ENCODE results near the gene ANKS1A.
"Not testable (repeated sequence)": the region's sequence is repeated elsewhere in the genome, so short reads cannot be mapped to it uniquely, and the experiment has no call there.

Gene ANKS1A

DNA sequence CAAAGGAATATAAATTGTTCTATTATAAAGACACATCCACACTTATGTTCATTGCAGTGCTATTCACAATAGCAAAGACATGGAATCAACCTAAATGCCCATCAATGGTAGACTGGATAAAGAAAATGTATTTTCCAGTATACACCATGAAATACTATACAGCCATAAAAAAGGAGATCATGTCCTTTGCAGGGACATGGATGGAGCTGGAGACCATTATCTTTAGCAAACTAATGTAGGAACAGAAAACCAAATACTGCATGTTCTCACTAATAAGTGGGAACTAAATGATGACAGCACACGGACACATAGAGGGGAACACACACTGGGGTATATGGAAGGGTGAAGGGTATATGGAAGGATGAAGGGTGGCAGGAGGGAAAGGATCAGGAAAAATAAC lies 5.0 kb upstream of the ANKS1A start:
- DNase-seq (ENCODE audit: low spot score) = not testable (repeated sequence)

DNA sequence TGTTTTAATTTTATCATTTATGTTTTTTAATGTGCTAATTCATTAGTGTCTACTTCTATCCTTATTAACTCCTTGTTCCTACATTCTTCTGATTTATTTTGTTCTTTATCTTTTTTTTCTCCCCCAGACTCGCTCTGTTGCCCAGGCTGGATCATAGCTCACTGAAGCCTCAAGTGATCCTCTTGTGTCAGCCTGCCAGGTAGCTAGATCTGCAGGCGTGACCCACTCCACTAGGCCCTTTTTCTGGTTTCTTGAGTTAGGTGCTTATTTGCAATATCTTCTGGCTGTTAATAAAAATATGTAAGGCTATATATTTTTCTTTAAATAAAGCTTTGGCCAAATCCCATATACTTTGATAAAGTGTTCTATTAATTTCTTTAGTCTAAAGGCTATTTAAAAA lies 4.1 kb upstream of the ANKS1A start:
- DNase-seq (ENCODE audit: low spot score) = no peak

DNA sequence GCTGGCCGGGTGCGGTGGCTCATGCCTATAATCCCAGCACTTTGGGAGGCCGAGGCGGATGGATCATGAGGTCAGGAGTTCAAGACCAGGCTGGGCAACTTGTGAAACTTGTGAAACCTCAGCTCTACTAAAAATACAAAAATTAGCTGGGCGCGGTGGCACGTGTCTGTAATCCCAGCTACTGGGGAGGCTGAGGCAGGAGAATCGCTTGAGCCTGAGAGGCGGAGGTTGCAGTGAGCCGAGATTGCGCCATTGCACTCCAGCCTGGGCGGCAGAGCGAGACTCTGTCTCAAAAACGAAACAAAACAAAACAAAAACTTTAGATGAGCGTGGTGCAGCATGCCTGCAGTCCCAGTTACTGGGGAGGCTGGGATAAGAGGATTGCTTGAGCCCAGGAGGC lies 3.2 kb upstream of the ANKS1A start:
- DNase-seq (ENCODE audit: low spot score) = not testable (repeated sequence)

DNA sequence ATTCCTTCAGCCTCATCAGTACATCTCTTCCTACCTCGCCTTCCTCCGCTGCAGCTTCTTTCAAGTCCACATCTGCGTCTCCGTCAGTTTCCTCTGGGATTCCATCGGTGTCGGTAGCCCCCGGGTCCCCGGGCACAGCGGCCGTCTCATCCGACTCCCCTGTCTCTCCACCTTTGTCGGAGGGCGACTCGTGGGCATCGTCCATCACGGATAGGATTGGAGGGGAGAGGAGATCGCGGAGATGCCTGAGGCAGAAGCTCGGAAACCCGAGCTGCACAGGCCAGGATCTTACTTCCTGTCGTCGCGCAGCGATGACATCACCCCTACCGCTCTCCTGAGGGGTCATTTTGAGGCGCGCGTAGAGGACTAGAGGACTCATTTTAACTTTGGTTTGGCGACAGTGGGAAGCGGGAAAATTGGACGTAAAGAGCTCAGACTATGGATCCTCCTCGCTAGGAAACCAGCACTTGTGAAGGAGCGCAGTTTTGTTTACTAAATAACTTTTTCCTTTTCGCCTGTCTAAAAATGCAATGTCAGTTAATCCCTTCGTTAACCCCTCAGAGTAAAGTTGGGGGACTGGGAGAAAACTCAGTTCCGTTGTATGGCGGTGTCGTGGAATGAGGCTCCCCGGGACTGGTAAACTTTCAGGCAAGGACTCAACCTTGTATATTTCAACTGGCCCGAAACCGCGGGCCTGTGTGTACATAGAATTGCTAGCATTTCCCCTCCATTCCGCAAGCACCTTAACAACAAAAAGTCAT lies 1.1 kb upstream of the ANKS1A start, which contains the start of gene TAF11:
TAF11 (minus strand) TSS at position 290 of the 761 bp plus-strand sequence; CDS start at position 205, 85 bp downstream.
- DNase-seq (ENCODE audit: low spot score) = peak; percentile 95

- DNase-seq (ENCODE audit: low spot score) = no peak
Observed at GRCh38 chr6:34888514-34888856, 570 bp upstream of the ANKS1A start.

DNA sequence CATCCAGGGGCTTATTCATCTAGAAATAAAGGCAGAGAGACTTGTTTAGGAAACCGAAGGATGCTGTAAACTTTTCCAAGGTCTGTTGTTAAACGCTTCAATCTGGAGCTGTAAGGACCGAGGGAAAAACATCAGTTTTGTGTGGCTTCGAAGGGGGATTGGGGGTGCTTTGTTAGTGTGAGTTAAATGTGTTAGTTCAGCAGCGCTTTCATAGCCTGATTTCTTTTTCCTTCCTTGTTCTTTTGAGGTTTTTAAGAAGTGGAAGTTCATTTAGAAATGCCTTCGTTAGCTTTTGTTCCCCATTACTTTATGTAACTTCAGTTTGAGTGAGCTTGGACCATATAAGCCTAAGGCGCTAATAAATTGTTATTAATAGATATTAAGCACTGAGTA lies 1.5 kb downstream of the ANKS1A start:
- DNase-seq (ENCODE audit: low spot score) = no peak

DNA sequence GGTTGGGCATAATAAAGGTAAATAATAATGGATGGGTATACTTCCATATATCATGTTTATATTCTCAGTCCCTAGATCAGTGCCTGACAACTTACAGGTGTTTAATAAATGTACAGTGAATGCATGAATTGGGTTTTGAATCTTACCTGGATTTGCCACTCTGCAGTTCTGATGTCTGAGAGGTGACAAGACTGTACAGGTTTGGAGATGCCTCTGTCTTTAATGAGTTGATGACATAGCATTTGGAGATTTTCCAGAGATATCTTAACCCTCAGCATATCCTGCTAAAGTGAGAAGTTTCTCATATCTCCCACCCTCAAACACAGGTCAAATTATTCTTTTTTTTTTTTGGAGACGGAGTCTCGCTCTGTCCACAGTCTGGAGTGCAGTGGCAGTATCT lies 2.2 kb downstream of the ANKS1A start:
- DNase-seq (ENCODE audit: low spot score) = no peak

- no peak for DNase-seq (ENCODE audit: low spot score)
Observed at GRCh38 chr6:34894693-34895092, 5.6 kb downstream of the ANKS1A start.

DNA sequence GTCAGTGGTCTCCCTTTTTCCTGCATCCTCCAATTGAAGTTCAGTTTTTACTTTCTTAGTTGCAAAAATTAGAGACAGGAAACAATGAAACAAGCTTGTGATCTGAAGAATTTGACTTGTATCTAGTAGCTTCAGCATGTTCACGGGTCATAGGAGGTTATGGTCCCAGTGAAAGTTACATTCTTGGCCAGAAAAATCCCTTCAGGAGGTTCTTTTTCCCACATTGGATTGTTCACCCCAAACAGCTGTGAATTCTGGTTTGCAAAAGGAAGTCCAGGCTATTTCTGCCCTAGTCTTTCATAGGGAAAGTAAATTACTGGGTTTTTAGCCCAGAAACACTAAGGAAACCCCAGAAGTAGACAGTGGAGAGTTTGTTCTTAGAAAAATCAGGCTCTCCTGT lies 8.1 kb downstream of the ANKS1A start:
- no peak for DNase-seq (ENCODE audit: low spot score)

DNA sequence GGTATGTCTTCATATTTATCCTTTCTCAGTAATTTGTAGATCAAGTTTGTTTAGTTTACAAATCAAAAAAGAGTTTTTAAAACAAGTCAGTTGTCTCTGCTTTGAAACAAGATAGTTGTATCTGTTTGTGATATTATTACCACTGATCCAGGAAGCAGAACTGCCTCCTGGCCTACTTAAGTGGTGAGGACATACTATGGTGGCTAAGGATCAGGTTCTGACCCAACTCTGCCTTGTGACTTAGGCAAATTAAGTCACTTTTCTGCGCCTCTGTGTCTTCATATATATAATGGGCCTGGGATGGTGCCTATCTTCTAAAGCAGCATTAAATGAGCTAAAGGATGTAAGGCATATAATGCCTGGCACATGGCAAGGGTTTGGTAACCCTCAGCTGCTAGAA lies 8.7 kb downstream of the ANKS1A start:
- no peak for DNase-seq (ENCODE audit: low spot score)

DNA sequence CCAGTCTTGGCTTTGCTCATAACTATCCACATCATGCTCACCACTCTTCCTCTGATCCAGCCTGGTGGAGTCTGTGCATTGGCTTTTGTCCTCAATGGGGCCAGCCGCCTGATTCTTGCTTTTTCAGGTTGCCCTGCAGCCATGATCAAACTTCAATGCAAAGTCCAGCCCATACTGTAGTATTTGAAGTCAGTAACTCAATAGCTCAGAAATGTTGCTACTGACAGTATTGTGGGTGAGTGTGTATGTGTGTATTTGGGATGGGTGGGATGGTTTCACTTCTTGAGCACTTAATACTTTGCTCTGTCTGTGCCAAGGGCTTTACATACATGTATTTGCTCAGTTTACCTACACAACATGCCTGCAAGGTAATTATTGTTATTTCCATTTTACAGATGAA lies 10.7 kb downstream of the ANKS1A start:
- not testable (repeated sequence) for DNase-seq (ENCODE audit: low spot score)

DNA sequence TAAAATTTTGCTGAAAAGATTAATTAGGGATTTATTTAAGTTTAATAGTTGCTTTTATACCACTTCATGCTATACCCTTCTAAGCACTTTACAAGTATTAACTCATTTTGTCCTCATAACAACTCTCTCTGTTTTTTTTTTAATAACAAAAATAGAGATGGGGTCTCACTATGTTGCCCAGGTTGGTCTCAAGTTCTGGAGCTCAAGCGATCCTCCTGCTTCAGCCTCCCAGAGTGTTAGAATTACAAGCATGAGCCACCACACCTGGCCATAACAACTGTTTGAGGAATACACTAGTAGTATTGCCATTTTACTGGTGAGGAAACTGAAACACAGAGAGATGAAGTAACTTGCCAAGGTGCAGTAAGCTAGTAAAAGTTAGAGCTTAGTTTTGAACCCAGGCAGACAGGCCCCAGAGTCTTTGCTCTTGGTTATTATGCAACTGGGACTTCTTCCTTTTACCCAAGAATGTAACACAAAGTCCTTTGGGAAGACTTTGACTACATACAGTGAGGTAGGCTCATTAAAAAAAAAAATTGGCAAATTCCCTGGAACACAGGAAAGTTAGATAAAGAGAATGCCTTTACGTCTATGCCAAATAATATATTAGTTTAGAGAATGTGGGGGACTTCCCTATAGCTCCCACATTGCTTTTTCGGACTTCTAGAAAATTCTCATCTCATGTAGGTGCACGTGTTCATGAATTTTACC lies 11.4 kb downstream of the ANKS1A start:
- DNase-seq (ENCODE audit: low spot score) = no peak

- no peak for DNase-seq (ENCODE audit: low spot score)
Observed at GRCh38 chr6:34901930-34902329, 12.9 kb downstream of the ANKS1A start.

GRCh38 chr6:34904990-34905613 lies 16.0 kb downstream of the ANKS1A start:
- DNase-seq (ENCODE audit: low spot score) = no peak

DNA sequence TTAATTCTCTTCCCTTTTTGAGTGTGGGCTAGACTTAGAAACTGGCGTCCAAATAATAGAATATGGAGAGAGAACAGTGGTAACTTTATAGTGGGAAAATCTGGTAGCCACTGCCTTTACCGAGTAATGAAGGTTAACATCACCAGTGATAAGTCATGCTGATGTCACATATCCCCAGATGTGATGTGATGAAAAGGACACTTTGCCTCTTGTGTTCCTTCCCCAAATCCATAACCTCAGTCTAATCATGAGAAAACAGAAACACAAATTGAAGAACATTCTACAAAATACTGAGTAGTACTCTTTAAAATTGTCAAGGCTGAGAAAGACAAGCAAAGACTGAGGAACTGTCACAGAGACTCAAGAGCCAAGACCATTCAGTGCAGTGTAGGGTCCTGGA lies 17.8 kb downstream of the ANKS1A start:
- DNase-seq (ENCODE audit: low spot score) = no peak

- no peak for DNase-seq (ENCODE audit: low spot score)
Observed at GRCh38 chr6:34908194-34908593, 19.1 kb downstream of the ANKS1A start.

DNA sequence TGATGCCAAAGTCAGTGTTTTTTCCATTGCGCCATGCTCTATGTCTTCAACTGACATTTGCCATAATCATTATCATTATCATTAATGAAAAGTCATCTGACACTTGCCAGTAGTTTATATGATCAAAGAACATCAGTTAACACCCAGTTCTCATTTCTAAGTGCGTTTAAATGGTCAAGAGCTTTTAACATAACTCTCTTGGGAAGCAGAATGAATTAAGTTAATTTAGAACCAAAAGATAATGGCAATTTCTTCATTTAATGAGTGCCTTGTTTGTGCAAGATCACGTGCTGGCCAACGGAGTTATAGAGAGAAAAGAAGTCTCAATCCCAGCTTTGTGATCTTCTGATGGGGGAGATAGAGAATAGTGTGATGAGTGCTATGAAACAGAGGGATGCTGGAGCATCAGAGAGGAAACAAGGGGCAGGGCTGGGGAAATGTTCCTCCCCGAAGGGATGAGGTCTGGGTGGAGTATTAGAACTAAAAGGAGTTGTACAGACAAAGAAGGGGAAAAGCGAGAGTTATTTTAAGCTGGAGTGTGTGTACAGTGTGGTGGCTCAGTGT lies 20.3 kb downstream of the ANKS1A start:
- no peak for DNase-seq (ENCODE audit: low spot score)

DNA sequence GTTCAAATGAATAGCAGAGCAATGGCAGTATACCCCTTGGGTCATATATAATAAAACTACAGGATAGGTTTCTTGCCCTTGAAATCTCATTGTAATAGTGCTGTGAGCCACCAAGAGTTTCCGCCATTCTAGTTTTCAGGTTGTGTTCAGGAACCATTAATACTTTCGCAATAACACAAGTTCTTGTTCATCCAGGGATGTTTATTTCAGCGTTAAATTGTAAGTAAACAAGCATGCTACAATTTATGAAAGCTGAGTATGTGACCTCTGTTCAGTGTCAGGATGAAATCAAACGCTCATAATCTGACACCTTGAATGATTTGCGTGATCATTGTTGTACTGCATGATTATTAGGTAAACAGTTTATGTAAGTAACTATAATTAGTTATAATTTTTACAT lies 22.8 kb downstream of the ANKS1A start:
- DNase-seq (ENCODE audit: low spot score) = no peak

DNA sequence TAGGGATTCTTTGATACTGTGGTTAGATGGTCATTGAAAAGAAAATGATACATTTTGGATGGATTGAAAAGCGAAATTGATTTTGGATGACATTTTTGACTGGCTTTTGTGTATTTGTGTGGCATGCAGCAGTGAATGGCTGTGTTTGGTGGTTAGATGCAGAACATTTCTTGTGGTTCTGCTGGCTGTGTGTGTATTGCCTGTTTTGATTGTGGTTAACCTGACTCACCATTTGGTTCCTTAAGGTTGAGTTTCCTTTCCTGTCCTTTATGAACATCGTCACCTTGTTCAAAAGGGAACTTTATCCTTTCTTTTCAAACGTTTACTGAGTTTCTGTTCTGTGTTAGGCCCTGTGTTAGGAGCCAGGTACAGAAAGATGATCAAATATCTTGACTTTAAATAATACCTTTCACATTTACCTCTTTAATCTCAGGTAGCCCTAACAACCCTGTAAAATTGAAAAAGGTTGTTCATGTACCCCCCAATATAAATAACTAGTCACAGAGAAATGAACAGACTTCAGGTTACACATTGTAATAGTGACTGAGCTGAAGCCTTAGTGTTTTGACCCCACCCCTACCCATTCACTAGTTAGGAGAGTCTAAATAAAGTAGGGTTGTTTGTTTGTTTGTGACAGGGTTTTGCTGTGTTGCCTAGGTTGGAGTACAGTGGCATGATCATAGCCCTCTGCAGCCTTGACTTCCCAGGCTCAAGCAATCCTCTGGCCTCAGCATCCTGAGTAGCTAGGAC lies 23.8 kb downstream of the ANKS1A start:
- DNase-seq (ENCODE audit: low spot score) = no peak

DNA sequence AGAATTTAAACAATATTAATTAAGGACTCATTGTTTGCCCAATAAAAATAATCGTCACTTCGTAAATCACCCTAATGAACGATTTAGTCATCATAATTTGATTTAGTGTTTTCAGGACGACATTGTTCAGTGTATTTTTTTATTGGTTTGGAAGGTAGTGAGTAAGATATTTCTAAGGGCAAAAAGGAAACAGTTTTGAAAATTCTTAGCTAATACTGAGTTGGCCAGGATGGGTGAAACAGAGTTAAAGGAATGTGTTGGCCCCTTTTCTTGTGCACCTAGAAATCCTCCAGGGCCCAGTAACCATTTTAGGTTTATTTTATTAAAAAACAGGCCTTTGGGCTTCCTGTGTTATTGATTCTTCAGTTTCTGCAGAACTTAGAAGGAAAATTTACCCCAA lies 25.3 kb downstream of the ANKS1A start:
- no peak for DNase-seq (ENCODE audit: low spot score)

DNA sequence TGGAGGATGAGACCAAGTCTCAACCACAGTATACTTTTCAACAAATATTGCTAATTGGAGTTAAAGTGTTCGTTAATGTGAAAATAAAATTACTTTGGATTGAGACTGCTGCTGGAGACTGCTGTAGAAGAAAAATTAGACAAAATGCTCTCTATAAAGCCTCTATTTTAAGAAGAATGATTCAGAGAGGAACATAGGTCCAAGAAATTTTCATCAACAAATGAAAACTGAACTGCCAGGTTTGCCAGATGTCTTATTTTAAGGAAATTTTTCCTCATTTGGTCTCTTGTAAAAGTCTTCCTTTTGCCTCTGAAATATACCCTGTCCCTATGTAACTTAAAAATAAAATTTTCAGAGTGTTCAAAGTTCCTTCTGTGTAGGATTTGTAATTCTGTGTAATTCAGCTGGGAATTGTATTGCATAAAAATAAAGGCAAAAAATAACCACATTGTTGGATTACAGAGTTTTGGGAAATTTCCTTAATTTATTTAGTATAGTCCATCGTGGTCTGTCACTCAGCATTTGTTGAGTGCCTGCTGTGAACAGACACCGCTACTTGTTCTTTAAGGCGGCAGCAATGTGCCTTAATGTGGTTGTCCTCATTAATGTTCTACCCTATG lies 27.4 kb downstream of the ANKS1A start:
- no peak for DNase-seq (ENCODE audit: low spot score)
